ENCODE data around the gene ATXN1.

Gene ATXN1

DNA sequence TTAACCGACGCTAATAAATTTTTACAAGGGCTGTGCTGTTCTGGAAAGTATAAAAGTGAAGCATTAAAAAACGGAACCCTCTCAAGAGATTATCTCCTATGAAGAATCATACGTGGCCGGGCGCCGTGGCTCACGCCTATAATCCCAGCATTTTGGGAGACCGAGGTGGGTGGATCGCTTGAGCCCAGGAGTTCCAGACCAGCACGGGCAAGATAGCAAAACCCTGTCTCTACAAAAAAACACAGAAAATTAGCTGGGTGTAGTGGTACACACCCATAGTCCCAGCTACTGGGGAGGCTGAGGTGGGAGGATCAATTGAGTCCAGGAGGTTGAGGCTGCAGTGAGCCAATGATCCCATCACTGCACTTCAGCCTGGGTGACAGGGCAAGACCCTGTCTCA, 439.4 kb downstream of the ATXN1 start:
- no peak for DNase-seq

DNA sequence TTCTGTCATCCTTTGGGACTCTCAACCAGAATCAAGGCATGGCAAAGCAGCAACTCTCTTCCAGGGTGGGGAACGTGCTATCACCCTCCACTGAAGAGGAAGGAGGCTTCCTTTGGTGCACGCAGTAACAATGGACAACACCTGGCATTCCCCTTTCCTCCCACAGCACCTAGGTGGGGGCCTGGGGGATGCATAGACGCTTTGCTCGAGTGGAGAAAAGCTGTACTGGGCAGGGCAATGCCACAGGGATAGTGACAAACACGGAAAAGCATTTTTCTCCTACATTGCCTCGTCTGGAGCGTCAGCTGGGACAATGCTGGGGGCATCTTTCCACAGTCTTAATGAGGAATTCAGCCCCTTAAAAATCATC, 439.9 kb downstream of the ATXN1 start:
- DNase-seq, result no peak

DNA sequence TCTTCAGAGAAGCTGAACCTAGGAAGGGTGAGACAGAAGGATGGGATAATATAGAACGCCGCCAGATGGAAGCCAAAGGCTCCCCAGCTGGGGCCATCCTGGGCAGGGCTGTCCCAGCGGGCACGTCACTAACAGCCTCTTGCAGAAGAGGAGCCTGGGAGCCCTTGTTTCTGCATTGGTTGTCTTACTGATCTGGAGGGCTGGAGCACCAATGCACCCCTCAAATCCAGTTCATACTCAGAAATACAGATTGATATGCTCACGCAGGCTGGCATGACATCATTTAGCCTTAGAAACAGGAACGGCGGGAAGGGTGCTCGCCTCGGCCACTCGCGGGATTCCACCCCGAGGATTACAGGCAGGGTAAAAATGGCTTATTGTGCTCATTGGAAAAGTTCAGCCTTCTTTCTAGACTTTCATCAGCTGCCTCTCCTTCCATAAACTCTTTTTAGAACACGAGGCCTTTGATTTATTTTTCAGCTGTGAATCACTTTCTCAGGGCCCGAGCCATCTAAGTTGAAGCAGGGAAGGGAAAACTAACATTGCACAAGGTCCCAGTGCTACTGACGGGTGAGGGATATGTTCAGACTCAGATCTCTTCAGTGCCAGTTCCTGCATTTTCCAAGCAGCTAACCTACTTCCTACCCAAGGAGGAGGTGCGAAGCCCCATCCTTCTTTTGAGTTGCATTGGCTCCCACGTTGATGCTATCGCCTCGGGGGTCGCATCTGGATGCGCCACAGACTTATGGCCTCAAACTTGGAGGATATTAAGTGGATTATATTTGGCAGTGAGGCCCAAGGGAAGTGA, 440.5 kb downstream of the ATXN1 start:
- no peak for DNase-seq

DNA sequence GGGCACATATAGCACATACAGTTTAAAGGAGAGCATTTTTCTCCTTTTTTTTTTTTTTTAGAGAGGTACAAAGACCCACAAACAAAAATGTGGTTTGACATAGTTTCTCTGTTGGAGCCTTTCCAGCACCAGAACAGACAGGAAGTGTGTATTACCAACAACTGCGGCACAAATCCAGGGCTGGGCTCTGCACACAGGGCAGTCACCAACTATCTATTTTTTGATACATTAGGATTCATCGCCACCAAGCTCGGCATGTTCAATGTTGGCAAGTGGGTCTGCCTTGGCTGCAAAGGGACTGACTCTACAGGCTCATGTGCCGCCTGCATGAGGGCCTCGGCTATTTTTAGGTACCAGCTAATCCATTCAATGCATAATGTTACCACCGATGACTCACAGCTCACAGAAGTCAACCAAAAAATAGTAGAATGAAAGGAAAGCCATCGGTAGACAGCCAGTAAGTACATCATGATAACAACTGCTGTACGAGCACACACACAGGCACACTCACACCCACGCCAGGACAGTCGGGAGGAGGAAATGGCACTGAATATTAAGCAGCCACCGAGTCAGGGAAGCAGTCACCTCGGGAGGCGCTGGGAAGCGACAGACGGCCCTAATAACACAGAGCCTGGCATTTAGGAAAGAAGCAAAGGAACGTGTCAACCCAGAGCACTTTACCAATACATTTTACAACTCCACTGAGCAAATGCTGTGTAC, 441.3 kb downstream of the ATXN1 start:
- DNase-seq, result peak; percentile 59

DNA sequence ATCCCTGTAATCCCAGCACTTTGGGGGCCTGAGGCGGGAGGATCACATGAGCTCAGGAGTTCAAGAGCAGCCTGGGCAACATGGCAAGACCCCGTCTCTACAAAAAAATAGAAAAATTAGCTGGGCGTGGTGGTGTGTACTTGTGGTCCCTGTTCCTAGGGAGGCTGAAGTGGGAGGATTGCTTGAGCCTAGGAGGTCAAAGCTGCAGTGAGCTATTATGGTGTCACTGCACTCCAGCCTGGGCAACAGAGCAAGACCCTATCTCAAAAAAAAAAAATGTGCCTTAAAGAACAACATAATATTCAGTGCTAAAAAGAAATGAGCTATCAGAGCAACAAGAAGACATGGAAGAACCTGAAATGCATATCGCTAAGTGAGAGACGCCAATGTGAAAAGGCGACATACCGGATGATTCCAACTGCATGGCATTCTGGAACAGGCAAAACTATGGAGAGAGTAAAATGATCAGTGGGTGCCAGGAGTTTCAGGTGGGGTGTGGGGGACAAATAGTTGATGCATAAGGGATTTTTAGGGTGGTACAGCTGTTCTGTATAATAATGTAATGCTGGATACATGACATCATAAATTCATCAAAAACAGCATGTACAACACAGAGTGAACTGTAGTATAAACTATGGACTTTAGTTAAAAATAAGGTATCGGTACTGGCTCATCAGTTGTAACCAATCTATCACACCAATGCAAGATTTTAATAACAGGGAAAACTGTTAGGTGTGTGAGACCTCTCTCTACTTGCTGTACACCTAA, 442.1 kb downstream of the ATXN1 start:
- no peak for DNase-seq

DNA sequence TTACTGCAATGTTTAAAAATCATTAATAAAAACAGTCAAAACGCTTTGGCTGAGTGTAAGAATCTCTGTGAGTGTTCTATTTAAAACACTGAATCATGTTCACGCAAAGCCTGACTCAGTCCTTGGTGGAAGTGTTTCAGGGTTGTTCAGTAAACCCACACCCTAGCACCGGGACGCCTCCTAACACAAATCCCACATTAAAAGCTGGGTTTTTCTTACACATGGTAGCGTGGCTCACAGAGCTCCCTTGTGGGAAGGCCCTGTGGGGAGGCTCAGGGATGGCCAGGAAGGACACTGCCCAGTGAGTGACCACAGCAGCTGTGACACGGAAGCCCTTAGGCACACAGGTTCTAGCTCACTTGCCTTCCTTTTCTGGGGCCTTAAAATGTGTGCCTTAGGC, 442.7 kb downstream of the ATXN1 start:
- no peak for DNase-seq

DNA sequence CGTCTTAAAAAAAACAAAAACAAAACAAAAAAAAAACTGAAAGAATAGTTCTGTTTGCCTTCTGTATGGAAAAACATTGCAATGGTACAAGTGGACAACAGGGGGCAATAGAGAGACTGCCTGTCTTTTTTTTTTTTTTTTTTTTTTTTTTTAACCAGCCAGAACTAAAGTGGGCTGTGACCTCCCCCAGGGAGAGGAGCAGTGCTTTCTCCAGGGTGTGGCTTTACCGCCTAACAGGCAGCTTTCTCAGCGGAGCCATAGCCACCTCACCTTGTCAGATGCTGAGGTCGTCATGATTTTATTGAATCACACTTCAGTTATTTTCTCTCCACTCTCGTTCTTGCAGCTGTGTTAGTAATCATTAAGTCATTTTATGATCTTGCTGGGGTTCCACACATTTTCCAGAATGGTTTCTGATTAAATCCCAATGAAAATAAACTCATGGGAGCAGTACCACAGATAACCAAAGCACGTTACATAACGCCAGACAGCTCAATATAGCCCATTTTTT, 444.5 kb downstream of the ATXN1 start:
- DNase-seq, result peak; percentile 10

DNA sequence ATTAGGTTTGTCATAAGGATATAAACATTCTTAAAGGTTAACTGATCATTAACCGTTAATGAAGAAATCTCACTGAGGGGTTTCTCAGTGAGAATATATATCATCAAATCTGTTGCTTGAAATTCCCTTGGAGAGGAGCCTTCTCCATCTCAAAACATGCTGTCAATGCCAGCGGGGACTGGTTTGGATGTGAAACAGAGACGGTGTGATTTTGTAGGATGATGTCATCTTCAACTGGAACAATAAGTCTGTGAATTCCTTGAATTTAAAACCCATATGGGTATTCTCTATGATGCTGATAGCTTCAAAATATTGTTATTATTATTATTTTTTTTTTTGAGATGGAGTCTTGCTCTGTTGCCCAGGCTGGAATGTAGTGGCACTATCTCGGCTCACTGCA, 447.0 kb downstream of the ATXN1 start:
- DNase-seq, result no peak

DNA sequence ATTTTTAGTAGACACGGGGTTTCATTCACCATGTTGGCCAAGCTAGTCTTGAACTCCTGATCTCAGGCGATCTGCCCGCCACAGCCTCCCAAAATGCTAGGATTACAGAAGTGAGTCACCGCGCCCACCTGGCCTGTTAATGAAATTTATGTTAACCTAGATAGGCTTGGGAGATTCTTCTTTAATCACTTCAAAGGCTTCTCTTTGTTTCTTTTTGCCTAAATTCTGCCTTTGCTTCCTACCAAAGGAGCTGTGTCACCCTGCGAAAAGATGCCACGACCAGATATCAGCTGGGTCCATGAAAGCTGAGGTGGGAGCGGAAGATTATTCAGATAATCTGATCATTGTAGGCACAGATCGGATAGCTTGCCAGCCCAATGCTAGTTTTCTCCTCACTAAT, 447.5 kb downstream of the ATXN1 start:
- no peak for DNase-seq

DNA sequence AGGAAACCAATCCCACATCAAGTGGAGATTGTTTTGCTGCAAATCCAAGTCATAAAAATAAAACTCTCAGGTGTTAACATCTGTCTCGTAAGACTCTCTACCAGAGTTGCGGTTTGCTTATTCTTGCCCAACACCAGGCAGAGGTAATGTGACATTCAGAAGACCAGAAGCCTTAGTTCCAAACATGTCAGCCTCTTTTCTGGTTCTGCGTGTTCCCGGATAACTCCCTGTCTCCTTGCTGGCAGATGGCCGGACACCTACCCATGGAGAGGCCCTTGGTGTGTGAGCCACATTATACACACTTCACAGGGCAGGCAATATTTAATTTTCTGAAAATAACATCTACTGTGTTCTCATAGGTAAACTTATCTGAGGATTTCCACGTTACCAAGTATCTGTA, 449.5 kb downstream of the ATXN1 start:
- no peak for DNase-seq

DNA sequence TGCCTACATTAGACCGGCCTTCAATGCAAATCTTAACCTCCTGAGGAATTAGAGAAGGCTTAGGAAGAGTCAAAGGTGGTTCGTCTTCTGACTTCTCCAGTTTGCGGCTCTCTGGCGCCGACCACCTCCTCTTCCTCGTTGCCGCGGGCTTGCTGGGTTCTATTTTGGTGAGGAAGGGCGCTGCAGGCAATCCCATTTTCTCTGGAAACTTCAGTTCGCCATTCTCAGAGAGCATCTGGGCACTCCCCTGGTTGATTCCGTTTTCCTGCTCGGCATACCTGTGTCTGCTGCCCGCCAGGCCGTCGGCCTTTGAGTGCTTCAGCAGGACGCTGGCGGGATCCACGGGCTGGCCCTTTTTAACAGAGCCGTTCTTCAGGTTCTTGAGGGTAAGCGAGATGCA, 454.9 kb downstream of the ATXN1 start:
- no peak for DNase-seq

DNA sequence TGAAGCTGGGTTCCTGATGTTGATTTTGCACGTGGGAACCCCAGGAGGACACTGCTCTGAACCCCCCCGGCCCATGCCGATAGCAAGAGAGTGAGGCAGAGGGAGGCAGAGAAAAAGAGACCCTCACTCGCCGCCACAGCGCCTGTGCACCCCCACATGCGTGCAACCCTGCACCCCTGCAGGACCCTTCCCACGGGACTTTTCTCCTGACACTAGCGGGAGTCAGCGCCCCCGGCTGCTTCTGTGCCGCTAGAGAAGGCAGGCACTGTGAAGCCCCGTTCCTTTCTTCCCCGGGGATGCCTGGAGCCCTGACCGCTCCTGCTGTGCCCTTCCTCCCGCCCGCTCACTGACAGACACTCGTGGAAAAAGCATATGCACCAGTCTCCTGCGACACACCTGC, 455.5 kb downstream of the ATXN1 start:
- no peak for DNase-seq

DNA sequence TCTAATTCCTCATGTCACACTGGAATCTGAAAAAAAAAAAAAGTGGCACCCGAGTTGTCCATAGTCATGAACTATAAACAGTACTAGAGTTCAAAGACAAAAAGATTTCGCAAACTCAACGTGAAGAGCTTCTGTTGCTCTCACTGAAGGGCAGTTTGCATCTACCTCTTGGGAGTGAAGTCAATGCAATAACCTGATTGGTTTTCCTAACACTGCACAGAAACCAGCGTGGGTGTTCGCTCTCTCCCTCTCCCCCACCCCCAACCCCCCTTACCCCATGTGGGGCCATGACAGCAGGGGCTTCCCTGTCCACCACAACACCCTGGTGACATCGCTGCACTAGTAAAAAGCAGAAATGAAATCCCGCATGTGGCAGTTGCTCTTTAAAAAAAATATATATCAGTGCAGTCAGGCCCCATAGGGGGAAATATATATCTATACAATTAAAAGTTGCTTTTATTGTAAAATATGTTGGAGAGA, 456.0 kb downstream of the ATXN1 start:
- DNase-seq, result no peak

DNA sequence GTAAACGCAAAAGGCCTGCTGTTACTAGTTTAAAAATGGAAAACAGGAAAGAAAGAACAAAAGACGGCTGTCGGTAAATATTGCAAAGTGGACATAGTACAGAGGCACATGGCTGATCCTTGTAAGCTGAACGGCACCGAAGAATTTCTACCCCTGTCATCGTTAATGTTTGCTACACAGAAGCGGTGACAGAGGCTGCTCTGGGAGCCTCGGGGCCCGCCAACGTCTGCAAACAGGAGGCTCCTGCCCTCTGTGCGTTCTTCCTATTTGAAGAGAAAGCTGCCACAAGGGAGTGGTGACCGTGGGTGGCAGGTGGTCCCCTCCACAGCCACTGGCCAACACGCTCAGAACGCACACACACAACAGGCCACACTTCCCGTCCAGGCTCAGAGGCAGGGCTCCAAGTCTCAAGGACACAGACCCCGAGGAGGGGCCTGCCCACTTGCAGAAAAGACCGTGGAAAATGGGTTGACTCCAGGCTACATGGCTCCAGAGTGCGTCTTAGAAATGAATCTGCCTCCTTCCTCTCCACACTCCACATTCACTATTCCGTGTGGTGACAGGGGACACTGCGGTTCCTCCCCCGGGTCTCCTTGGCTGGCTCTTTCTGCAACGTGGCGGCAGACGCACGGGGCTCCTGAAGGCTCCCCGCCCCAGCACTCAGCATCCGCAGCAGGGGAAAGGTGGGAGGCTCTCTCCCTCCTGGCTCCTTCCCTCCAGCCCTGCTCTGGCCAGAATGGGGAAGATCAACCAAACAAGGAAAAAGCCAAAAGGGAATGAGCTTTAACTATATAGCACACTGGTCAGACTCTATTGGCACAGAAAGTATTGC, 458.3 kb downstream of the ATXN1 start:
- no peak for DNase-seq

DNA sequence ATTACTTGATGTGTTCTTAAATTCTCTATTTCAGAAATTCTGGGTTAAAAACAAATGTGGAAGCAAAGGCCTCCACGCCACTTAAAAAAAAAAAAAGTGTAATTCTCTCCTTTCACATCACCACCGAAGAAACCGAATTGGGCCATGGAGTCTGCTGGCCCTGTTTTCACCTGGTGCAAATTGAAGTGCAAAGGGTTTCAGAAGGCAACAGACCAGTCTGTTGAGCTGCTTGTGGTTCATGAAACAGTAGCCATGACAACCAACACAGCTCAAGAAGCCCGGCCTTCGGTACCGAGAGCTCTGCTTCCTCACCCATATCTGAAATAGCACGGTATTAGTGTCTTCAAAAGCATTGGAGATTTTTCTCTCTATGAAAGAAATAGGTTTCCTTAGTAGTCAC, 459.7 kb downstream of the ATXN1 start:
- DNase-seq, result no peak

DNA sequence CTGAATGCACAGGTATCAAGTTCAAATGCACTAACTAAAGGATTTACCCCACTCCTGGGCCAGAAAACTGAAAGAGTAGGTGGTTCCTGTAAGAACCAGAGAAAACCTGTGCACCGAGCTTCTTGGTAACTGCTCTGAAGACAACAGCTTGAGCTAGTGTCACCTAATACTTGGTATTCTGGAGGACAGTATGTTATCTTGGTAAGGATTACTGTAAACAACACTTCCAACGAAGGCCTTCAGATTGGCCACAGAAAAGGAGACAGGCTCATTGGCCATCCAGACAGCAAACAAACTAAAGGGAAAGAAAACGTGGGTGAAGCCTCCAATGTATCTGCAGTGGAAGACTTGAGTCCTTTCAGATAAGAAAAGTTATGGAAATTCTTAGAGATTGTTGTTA, 461.4 kb downstream of the ATXN1 start:
- DNase-seq, result no peak

DNA sequence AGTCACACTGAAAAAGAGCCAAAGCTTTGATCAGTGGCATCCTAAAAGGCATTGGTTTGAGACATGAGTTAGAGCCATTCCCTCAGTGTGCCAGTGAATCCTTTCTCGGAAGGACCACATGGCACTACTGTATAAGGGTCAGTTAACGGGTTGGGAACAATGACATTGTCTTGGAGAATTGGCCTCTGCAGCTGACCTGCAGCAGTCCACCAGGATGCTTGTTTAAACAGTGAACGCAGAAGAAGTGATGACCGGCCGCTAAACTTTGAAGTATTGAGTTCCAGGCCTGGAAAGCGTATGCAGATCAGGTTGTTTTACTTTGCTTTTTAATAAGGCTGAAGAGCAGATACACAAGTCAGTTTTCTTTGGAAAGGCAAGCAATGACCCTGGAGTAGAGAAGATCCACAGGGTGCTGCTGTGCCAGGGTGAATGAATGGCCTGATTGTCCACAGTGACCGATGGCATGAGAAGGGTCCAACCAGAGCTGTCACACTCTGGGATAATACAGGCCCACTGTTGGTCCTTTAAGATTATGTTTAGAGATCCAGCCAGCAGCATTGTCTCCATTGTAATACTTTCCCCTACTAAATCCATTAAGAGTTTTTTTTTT, 465.1 kb downstream of the ATXN1 start:
- no peak for DNase-seq

DNA sequence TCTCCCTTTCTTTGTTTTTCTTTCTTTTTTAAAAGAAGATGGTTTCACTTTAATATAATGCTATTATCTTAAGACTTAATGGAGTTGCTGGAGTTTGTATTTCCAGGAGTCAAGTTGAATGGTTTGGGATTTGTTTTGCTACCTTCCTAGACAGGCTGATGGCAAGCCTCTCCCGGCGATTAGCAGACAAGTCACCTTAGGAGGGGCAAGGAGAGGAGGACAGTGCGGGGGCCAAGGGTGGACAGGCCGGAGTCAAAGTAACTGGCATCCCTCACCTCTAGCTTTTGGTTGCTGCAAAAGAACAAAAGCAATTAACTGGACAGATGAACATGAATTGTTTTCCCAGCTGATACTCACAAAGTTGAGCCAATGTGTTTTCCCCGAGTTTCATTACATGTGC, 465.8 kb downstream of the ATXN1 start:
- DNase-seq, result no peak

DNA sequence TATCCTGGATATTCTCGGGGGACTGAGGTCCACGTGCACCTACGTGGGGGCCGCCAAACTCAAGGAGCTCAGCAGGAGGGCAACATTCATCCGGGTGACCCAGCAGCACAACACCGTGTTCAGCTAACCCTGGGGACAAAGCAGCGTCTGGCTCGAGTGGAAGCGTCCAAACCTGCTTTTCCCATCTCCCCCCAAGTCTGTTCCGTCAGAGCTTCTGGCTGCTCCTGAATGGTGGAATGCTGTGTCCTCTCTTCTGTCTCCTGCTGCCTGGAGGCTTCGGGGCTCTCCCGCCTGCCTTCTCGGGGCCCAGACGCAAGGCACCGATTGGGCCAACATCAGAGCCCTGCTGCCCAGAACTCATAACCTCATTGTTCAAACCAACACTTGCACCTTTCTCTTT, 466.2 kb downstream of the ATXN1 start:
- DNase-seq, result no peak

DNA sequence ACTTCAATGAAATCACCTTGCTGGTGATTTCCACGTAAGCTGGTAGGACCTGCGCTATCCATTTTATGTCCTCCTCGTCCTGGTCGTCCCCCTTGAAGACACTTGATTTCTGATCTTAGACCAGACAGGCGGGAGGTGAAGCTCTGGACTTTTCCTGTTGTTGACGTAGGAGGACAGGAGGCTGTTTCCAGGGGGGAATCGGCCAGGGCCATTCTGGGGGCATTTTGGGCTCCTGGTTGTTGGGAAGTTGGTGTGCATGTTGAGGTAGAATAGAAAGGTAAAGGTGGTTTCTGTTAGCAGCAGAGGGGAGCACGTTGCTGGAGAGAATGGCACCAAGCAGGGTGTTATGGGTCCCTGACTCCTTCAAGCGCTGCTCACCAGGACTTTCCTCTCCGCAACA, 466.9 kb downstream of the ATXN1 start:
- no peak for DNase-seq

DNA sequence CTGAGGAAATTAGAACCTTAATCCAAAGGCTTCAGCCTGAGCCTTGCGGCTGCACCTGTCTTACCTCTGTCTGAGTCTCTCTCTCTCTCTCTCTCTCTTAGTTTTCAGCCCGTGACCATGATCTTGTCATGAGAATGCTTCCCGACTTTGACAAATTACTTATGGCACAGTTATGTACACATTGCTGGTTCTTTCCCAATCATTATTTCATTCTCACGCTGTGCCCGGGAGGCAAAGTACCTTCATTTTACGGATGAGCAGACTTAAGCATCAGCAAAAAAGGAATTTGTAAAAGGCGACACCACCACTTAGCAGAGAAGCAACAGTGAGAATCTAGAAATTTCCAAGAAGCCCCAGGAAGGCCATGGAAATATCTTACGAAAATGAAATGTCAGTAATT, 468.3 kb downstream of the ATXN1 start:
- DNase-seq, result no peak

DNA sequence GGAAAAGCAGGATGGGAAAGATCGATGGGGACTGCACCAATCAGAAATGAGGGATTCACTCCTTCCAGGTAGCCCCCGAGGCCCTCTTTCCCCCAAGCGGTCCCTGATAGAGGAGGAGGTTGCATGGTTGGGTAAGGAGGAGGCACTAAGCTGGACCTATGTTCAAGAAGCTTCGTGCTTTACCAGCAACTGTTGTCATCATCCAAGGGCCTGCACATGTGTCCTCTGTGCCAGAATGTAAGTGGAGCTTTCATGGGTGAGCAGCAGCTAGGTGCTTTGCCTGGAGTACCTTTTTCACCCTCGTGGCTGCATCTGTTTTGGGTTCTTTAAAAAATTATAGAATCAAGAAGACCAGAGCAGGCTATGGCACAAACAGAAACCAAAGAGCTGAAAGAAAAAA, 468.8 kb downstream of the ATXN1 start:
- DNase-seq, result no peak
